SHP77 treated with DMSO at 0.1 percent for 48 hours (cell line): Measurements from ENCODE around the gene NPAS3.

Source experiments
- DNase-seq: peaks from one replicate; lab custom pipeline; 2025; lab: John Stamatoyannopoulos, UW

The NPAS3 gene

DNA sequence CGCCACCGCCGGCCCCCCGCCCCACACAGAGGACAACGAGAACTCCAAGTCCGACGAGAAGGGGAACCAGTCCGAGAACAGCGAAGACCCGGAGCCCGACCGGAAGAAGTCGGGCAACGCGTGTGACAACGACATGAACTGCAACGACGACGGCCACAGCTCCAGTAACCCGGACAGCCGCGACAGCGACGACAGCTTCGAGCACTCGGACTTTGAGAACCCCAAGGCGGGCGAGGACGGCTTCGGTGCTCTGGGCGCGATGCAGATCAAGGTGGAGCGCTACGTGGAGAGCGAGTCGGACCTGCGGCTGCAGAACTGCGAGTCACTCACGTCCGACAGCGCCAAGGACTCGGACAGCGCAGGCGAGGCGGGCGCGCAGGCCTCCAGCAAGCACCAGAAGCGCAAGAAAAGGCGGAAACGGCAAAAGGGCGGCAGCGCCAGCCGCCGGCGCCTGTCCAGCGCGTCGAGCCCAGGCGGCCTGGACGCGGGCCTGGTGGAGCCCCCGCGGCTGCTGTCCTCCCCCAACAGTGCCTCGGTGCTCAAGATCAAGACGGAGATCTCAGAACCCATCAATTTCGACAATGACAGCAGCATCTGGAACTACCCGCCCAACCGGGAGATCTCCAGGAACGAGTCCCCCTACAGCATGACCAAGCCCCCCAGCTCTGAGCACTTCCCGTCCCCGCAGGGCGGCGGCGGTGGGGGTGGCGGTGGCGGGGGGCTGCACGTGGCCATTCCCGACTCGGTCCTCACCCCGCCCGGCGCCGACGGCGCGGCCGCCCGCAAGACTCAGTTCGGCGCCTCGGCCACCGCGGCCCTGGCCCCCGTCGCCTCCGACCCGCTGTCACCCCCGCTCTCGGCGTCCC lies 861.3 kb downstream of the NPAS3 start:
- no peak for DNase-seq

DNA sequence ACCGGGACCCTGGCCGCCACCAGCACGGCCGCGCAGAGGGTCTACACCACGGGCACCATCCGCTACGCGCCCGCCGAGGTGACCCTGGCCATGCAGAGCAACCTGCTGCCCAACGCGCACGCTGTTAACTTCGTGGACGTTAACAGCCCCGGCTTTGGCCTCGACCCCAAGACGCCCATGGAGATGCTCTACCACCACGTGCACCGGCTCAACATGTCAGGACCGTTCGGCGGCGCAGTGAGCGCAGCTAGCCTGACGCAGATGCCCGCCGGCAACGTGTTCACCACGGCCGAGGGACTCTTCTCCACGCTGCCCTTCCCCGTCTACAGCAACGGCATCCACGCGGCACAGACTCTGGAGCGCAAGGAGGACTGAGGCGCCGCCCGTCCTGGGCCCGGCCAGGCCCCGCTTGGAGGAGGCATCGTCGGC lies 862.1 kb downstream of the NPAS3 start:
- DNase-seq: no peak

DNA sequence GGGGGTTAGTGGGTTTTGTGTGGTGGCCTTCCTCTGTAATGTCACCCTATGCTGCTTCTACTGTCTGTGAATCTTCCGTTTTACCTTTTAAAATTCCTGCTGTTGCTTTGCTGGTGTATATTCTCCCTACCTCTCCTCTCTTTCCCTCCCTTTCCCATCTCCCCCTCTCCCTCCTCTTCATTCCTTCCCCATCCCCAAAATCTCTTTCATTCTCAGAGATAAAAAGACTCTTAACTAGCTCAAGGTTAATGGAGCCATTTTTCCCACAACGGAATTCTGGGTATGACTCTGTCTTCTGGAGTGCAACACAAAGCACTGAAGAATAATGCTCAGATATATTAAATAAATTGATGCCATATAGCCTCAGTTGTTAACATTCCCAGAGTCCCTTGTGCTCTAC lies 864.1 kb downstream of the NPAS3 start:
- DNase-seq: no peak

DNA sequence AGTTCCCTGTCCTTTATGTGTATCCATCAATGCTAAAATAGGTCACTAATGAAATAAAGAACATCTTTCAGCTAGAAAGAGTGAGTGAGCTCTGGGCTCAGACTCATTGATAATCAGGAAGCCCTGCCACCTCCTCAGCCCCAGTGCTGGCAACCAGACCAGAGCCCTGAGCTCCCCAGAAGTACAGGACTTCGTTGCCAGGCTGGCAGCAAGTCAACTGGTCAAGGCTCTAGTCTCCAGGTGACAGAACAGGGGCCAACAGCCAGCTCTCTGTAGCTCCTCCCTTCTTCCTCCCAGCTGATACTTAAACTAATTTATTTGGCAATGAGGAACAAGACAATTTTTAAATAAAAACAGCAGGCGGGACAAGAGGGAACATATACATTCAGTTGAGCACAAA lies 866.9 kb downstream of the NPAS3 start:
- no peak for DNase-seq

DNA sequence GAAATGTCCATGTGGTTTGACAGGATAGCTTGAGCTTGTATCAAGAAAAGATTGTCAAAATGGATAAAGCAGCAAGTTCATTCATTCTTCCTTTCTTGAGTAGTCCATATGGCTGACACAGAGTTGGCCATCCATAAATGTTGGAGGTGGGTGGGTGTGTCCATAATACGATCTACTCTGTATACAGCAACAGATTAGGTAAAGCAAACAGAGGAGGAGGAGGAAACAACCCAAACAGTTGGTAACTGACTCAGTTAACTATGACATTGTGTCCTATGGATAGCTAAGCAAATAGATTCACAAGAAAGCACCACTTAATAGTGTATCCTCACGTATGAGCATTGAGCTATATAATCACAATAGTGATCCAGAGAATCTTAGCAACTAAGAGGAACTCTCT lies 868.2 kb downstream of the NPAS3 start:
- no peak for DNase-seq

DNA sequence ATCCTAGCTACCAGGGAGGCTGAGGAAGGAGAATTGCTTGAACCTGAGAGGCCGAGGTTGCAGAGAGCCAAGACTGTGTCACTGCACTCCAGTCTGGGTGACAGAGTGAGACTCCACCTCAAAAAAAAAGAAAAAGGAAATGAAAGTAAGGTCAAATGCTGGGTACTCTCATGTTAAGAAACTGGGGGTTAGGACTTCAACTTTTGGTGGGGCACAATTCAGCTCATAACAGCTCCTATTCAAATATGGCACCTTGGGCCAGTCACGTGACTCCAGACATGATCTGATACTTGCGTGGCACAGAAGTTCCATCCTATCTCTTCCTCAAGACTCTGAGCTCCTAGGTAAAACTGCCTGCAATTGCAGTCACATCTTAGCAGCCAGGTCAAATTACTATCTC lies 869.5 kb downstream of the NPAS3 start:
- no peak for DNase-seq

DNA sequence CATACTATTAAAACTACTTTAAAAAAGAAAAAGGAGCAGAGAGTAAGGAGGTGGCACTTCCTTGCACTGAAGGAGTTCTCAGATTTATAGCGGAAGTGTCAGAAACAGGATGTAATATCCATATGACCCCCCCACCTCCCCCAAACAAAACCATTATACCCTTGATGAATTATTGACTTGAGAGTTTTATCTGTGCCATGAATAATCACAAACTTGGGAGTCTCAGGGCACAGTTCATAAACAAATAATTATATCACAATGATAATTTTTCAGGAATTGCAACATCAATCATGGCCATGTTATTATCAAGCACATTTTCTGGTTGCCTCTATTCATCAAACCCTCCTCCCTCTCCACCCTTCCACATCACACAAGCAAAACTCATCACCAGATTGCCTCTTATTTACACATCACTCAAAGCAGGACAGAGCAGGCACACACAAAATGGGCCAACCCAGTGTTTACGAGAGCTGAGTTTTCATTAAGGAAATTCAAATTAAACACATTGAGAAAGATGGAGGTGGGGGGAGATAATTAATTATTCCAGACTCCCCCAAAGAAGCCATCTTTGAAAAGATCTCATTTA lies 870.8 kb downstream of the NPAS3 start:
- no peak for DNase-seq

DNA sequence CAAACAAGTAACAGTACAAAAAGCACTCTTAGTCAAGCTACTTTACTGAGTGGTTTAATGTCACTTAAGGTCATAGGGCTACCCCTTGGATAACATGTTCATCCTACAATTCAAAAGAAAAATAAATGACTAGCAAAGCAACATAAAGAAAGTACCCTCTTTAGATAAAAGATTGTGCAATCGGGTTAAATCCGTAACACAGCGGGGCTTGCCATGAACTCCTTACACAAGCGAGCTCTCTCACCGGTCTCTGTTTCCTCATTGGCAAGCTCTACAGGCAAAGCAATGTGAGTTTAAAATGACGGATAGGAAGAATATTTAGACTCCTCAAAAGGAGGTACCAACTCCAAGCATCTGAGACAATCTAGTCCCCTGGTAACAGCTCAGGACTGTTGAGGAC lies 871.6 kb downstream of the NPAS3 start:
- no peak for DNase-seq

DNA sequence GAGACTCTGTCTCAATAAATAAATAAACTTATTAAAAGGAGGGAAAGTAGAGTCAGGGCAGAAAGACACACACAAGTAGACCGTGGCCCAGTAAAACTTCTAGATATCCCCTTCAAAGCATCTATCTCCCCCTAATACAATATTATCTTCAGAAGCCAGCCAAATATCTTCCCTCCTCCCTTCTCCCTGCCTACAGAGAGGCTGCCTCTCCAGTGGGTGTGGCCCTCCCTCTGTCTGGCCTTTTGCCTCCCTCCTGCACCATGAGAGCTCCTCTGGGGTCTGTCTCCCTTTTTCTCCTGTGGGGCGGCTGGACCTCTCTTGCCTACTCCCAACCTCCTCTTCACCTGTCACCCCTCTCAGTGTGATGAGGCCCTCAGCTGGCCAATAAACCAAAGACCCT lies 873.0 kb downstream of the NPAS3 start:
- no peak for DNase-seq

DNA sequence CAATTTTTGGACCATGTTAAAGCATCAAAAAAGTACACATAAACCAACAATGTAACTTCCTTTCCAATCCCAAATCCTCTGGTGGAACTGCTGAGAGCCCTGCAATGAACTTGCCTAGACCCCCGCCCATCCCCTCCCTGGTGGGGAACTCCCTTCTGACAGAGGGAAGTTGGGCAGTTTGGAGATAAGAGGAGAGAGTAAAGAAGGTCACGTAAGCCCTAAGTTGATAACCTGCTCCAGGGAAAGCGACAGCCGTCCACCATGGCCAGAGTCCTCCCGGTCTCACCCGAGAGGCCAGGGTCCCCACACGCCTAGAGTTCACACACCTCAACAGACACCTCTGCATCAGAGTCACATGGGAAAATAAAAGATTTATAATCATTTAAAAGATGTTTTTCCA lies 873.5 kb downstream of the NPAS3 start:
- DNase-seq: no peak

DNA sequence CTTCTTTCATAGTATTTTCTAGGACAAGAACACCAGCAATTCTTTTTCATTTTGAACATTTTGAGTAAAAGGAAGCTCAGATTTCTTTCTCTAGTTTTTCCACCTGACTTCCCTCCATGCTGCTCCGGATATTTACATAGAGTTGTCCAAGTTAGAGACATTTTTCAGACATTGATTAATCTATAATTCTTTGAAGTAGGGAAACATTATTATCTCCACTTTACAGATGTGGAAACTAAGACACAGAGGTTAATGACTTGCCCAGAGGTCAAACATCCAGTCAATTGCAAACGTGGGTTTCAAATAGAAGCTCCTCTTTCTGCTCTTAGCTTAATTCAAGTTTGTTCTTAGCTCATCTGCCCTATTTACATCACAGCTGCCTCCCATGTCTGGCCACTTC lies 873.9 kb downstream of the NPAS3 start:
- DNase-seq: no peak

DNA sequence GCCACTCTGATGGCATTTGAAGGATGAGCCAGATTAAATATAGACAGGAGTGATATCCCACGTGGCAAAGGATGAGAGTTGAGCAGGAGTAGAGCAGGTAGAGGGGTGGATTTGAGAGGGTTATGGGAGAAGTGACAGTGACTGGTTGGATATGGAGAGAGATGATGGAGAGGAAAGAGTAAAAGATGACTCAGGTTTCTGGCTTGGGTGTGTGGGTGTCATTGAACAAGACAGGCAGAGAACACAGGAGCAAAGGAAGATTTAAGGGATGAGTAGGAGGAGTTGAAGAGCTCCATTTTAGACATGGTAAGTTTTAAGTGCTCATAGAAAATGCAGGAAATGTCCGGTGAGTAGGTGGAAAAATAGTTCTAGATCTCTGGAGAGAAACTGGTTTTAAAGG lies 875.3 kb downstream of the NPAS3 start:
- DNase-seq: no peak

DNA sequence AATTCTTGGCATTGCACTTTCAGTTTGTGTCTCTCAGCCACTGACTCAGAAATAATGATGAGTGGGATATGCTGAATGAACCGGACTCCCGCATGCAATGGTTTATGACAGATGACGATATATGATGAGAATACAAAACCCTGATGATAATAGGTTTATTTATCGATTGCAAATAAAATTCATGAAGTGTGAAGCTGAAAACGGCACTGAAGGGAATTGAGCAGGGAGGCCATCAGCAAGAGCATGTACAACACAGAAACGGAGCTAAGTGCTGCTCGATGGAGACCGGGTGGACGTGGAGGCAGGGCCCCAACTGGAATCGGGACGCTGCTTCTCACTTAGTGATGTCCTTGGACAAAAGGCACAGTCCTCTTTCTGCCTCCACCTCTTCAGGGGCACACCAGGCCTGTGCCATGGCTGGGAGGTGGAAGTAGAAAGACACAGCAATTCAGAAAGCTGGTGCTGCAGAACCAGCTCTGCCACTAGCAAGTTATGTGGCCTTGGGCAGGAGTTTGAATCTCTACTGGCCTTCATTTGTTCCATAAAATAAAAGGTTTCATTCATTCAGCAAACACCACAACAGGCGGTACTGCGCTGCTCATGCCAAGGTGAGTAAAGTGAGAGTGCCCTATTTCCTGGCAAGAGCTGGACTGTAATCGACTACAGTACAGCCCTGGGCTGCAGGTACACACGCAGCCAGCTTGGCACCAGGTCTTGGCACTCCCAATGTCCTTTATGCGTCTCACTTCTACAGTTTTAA lies 895.2 kb downstream of the NPAS3 start:
- no peak for DNase-seq

DNA sequence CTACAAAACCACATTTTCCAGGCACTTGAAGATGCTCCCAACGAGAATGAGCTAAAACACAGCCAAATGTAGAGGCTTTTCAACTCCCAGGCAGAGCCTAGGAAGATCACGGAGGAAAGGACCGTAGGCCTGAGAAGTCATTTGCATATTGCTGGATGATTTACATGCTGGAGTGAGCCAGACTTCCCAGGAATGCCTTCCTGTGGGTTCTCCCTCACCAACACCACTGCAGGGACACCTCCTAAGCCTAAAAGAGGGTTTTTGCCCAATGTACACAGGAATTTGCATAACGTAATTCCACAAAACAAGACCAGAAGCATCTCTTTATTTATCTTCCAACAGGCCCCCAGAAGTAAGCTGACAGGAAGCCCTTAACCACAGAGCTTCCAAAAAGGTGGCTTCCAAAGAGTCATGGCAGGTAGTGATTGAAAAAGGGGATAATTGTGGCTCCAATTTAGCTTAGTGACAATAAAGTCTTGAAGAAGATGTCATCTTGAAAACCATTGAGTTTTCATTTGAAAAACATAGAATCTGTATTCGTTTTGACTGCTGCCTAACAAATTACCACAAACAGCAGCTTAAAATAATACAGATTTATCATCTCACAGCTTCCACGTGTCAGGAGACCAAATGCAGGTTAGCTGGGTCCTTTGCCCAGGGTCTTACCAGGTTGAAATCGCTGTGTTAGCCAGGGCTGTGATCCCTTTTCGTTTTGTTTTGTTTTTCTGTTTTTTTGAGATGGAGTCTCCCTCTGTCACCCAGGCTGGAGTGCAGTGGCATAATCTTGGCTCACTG lies 896.0 kb downstream of the NPAS3 start:
- no peak for DNase-seq

DNA sequence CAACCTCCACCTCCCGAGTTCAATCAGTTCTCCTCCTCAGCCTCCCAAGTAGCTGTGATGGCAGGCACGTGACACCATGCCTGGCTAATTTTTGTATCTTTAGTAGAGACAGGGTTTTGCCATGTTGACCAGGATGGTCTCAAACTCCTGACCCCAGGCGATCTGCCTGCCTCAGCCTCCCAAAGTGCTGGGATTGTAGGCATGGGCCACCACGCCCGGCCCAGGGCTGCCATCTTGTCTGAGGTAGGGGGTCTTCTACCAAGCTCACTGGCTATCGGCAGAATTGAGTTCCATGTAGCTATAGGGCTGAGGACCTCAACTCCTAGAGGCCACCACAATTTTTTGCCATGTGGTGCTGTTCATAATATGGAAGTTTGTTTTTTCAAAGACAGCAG lies 896.6 kb downstream of the NPAS3 start:
- no peak for DNase-seq

DNA sequence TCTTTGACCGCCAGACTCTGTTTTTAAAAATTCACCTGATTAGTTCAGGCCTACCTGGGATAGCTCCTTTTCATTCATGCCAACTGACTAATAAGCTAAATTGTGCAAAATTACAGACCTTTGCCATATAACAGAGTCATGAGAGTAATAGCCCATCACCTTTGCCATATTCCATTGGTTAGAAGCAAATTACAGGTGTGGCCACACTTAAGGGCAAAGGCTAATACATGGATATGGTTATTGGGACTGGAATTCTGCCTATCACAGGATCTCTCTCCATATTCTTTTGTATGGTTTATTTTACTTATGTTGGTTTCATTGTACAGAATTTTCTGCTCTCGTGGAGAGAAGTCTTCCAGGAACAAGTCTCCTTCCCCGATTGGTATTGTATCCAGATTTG lies 897.0 kb downstream of the NPAS3 start:
- DNase-seq: no peak

DNA sequence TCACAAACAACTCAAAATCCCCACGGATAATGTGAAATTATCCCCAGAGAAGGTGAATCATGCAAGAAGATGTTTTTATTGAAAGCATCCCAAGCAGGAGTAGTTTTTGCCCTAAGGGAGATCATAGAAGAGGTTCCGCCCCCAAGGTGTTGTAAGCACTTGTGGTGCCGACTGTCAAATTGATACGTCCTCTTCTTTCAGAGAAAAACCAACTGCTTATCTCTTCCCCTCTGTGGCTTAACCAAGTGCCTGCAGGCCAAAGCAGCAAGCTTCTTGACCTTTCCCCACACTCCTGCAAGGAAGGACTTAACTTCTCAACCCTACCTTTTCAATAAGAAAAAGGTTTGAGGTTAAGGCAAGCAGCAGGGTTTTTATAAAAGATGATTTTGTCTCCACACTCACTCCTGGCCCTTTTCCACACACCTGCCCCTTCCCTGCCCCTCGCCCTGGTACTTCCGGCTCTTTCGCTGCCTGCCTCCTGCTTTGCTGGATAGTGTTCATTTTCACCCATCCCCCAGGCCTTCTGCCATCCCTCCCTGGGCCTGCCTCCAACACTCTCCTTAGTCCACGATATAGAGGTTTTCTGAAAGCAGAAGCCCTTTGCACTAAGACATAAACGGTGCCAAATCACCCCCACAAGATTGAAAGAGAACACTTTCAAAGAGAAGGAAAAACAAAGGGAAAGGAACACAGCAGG lies 897.7 kb downstream of the NPAS3 start:
- peak; percentile 51 for DNase-seq

DNA sequence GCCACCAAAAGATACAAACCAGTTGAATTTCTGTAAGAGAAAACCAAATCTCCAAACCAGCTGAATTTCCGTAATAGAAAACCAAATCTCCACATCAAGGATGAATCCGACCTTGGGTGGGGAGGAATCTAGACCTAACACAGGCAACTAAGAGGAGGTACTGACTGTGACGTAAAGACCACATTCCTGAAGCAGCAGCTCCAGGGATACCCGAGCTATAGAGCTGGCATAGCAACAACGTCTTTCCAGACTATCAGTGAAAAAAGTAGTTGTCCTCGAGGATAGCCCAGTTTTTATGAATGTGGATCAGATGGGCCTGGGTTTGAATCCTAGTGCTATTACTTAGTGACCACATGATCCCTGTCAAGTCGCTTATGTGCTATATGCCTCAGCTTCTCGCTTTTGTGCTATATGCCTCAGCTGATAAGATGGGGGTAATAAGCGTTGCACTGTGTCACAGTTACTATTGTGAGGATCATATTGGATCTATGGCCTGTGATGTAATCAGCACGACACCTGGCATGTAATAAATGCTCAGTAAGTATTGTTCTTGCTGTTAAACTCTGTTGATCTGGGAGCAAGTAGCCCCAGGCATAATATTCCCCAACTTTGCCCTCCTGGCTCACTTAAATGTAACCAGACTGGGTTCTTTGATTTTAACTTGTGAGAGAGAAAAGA lies 898.4 kb downstream of the NPAS3 start:
- no peak for DNase-seq

DNA sequence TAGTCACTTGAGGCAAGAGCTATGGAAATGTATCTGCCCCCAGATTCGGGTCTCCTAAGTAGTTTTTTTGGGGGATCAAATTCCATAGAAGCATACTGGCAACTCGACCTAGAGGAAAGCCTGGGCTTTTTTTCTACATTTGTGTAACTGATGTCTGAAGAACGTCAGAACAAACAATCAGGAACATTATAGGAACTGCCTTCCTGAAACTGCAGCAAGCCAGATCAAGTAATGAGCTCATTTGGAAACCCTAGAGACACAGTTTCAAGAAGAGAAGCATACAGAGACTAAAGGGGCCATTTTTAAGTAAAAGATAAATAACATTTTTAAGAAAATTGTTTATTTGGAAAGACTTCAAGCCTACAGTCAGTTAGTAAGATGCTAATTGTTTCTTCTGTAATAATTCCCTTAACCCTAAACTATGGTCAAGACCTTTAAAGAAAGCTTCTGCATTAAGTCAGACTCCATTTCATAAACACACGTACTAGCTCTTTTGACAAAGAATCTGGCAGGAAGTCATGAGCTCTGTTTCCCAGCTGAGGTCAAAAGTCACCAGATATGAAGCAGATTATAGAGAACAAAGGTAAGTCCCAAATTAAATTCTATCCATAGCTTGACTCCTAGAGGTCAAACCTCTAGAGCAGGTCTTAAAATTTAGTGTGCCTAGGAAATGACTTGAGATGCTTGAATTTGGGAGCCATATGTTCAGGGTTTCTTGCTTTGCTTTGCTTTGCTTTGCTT lies 899.4 kb downstream of the NPAS3 start:
- no peak for DNase-seq
